HG03139 (cell line): ENCODE measurements around the gene SPIRE1.
"Not testable (repeated sequence)": the region's sequence is repeated elsewhere in the genome, so short reads cannot be mapped to it uniquely, and the experiment has no call there.

Experiments used
- ATAC-seq: cut with Tn5 transposase; IDR thresholded peaks from one replicate; pipeline ENCODE4 v1.9.1; 2021; ENCODE audit not compliant: unreplicated experiment

The SPIRE1 gene

GRCh38 chr18:12423393-12423792 lies 234.5 kb downstream of the SPIRE1 start:
- no peak for ATAC-seq

- ATAC-seq = no peak
Observed at GRCh38 chr18:12422936-12423335, 235.0 kb downstream of the SPIRE1 start.

- no peak for ATAC-seq
Observed at GRCh38 chr18:12421732-12422131, 236.2 kb downstream of the SPIRE1 start.

GRCh38 chr18:12420821-12421421 lies 237.0 kb downstream of the SPIRE1 start:
- ATAC-seq = no peak

GRCh38 chr18:12417687-12418086 lies 240.2 kb downstream of the SPIRE1 start:
- no peak for ATAC-seq

- ATAC-seq = no peak
Observed at GRCh38 chr18:12416098-12416729, 241.7 kb downstream of the SPIRE1 start.

- no peak for ATAC-seq
Observed at GRCh38 chr18:12411456-12411855, 246.5 kb downstream of the SPIRE1 start.

GRCh38 chr18:12410747-12411146 lies 247.2 kb downstream of the SPIRE1 start:
- not testable (repeated sequence) for ATAC-seq

GRCh38 chr18:12410081-12410481 lies 247.8 kb downstream of the SPIRE1 start:
- no peak for ATAC-seq

- ATAC-seq = no peak
Observed at GRCh38 chr18:12409469-12409868, 248.4 kb downstream of the SPIRE1 start.

GRCh38 chr18:12408247-12408869 lies 249.5 kb downstream of the SPIRE1 start:
- peak; percentile 8 for ATAC-seq

- no peak for ATAC-seq
Observed at GRCh38 chr18:12406371-12407111, 251.4 kb downstream of the SPIRE1 start.

GRCh38 chr18:12405066-12405465 lies 252.8 kb downstream of the SPIRE1 start:
- no peak for ATAC-seq

- no peak for ATAC-seq
Observed at GRCh38 chr18:12403601-12404506, 254.1 kb downstream of the SPIRE1 start.

GRCh38 chr18:12401881-12402280 lies 256.0 kb downstream of the SPIRE1 start:
- ATAC-seq = no peak

- no peak for ATAC-seq
Observed at GRCh38 chr18:12399231-12399630, 258.7 kb downstream of the SPIRE1 start.

- ATAC-seq = no peak
Observed at GRCh38 chr18:12398625-12399024, 259.3 kb downstream of the SPIRE1 start.

- no peak for ATAC-seq
Observed at GRCh38 chr18:12397793-12398192, 260.1 kb downstream of the SPIRE1 start.

- ATAC-seq = no peak
Observed at GRCh38 chr18:12397254-12397653, 260.7 kb downstream of the SPIRE1 start.
